WERI-Rb-1 (cell line): Measurements from ENCODE around the gene SNRNP35.
"Not testable (repeated sequence)": the region's sequence is repeated elsewhere in the genome, so short reads cannot be mapped to it uniquely, and the experiment has no call there.

ENCODE experiments used
- DNase-seq: peaks from one replicate; pipeline ENCODE4 v3.0.0-alpha.2; 2020
- H3K27ac ChIP-seq: fragments of 250-450 bp; sonication (Bioruptor Pico); 2 replicates; pipeline ENCODE4 v1.5.1; 2020; ENCODE audit warnings: mild to moderate bottlenecking, moderate library complexity
- H3K27me3 ChIP-seq: fragments of 250-450 bp; sonication (Bioruptor Pico); 2 replicates; pipeline ENCODE4 v1.5.1; 2021; ENCODE audit warnings: mild to moderate bottlenecking, low read depth, moderate library complexity; ENCODE audit not compliant: insufficient read depth, severe bottlenecking
- H3K36me3 ChIP-seq: fragments of 250-450 bp; sonication (Bioruptor Pico); 2 replicates; pipeline ENCODE4 v1.5.1; 2020; ENCODE audit warnings: mild to moderate bottlenecking, moderate library complexity
- H3K4me3 ChIP-seq: 2 replicates; pipeline ENCODE4 v1.5.1; 2011; ENCODE audit warnings: low read depth, mild to moderate bottlenecking, control low read depth, low read length
- H3K9me3 ChIP-seq: fragments of 250-450 bp; sonication (Bioruptor Pico); 2 replicates; pipeline ENCODE4 v1.5.1; 2021; ENCODE audit warnings: mild to moderate bottlenecking, moderate library complexity; ENCODE audit not compliant: severe bottlenecking
- TF ChIP-seq, protein P1 (sequence below): IDR thresholded peaks from 2 replicates; pipeline ENCODE4 v1.5.1; 2011; ENCODE audit warnings: low read depth, mild to moderate bottlenecking, control low read depth, inconsistent platforms, low read length

Gene SNRNP35

DNA sequence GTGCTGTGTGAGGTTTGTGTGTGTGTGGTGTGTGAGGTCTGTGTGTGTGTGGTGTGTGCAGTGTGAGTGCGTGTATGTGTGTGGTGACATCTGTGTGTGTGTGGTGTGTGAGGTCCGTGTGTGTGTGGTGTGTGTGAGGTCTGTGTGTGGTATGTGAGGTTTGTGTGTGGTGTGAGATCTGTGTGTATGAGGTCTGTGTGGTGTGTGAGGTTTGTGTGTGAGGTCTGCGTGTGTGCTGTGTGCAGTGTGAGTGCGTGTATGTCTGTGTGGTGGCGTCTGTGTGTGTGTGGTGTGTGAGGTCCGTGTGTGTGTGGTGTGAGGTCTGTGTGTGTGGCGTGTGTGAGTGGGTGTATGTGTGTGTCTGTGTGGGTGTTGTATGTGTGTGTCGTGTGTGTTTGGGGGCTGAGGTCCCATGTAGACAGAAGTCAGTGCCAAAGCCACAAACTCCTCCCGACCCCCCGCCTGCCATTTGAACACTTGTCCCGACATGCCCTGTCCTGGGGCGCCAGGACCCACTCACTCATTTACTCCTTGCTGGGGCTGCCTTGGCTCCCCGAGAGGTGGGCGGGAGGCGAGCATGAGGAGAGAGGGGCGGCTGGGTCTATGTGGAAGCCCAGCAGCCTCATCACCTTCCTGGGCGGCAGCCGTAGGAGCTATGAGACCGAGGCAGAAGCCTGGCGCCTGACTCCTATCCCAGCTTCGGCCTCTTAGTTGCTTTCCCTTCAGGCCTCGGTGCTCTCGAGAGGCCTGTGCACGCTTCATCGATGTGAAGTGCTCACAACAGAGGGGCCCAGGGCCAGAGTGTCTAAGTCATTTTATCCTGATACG is 55.1 kb downstream of the SNRNP35 start:
- no peak for DNase-seq
- peak overlapping the region; percentile 31 for H3K27ac ChIP-seq
- TF ChIP-seq, protein P1, sequence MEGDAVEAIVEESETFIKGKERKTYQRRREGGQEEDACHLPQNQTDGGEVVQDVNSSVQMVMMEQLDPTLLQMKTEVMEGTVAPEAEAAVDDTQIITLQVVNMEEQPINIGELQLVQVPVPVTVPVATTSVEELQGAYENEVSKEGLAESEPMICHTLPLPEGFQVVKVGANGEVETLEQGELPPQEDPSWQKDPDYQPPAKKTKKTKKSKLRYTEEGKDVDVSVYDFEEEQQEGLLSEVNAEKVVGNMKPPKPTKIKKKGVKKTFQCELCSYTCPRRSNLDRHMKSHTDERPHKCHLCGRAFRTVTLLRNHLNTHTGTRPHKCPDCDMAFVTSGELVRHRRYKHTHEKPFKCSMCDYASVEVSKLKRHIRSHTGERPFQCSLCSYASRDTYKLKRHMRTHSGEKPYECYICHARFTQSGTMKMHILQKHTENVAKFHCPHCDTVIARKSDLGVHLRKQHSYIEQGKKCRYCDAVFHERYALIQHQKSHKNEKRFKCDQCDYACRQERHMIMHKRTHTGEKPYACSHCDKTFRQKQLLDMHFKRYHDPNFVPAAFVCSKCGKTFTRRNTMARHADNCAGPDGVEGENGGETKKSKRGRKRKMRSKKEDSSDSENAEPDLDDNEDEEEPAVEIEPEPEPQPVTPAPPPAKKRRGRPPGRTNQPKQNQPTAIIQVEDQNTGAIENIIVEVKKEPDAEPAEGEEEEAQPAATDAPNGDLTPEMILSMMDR = no peak

DNA sequence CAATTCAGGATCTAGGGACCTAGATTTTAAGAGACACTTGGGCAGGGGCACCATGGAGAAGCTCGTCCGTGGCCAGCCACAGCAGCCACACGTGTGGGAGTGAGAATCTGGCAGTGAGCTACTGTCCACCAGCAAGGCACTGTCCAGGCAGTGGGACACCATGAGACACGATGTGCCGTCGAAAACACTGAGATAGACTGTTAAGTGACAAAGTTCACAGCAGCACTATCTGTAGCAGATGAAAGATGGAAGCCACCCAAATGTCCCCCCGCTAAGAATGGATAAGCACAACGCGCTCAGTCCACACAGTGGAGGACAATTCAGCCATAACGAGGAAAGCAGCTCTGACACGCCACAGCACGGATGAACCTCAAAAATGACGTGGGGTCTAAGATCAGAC is 55.9 kb downstream of the SNRNP35 start:
- Histone ChIP-seq H3K4me3 (no peak overlapping the region), H3K9me3 (no peaks in the 10 kb centered on the region), H3K27me3 (no peaks in the 10 kb centered on the region), H3K36me3 (no peaks in the 10 kb centered on the region; the same call in none of the 2 replicates), H3K27ac (peak overlapping the region; percentile 31; the same call in 1 of the 2 replicates)
- DNase-seq = no peak
- TF ChIP-seq, protein P1 = no peak

More for the DNA sequence above, 55.1 kb downstream of the SNRNP35 start:
- Histone ChIP-seq H3K36me3 (no peaks in the 10 kb centered on the region; the same call in none of the 2 replicates), H3K9me3 (no peaks in the 10 kb centered on the region), H3K4me3 (no peak overlapping the region), H3K27me3 (no peaks in the 10 kb centered on the region)

DNA sequence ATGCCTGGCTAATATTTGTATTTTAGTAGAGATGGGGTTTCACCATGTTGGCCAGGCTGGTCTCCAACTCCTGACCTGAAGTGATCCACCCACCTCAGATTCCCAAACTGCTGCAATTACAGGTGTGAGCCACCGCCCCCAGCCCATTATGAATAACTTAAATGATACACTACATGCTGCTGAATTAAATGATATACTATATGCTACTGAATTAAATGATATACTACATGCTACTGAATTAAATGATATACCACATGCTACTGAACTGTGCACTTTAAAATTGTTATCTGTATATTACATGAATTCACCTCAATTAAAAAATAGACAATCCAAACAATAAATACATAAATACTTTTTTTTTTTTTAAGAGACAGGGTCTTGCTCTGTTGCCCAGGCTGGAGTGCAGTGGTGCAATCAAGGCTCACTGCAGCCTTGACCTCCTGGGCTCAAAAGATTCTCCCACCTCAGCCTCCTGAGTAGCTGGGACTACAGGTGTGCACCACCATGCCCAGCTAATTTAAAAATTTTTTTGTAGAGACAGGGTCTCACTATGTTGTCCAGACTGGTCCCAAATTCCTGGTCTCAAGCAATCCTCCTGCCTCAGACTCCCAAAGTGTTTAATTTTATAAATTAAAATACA is 56.8 kb downstream of the SNRNP35 start:
- H3K9me3 ChIP-seq, H3K27me3 ChIP-seq, H3K36me3 ChIP-seq, H3K27ac ChIP-seq, DNase-seq, H3K4me3 ChIP-seq: not testable (repeated sequence)

DNA sequence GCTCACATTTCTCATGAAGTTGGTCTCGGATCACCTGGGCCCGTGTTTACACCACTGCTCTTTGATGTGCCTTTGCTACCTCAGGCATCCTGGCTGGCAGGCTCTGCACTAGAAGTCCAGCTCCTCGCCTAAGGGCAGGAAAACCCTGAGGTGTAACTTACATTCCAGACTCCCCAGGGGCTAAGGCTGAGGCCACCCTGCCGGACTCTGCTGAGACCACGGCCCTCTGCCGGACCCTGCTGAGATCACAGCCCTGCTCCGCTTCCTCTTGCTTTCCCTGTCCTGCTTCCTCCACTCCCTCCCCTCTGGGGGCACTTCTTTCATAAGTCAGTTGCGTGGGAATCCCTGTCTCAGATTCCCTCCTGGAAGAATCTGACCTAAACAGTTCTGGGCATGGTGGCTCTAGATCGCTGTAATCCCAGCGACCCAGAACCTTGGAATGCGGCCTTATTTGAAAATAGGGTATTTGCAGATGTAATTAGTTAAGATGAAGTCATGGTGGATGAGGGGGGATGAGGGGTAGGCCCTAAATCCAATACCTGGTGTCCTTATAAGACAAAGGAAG is 58.4 kb downstream of the SNRNP35 start:
- no peaks in the 10 kb centered on the region for H3K27me3 ChIP-seq
- no peaks in the 10 kb centered on the region for H3K9me3 ChIP-seq
- H3K4me3 ChIP-seq = no peak overlapping the region
- TF ChIP-seq, protein P1 = no peak
- H3K36me3 ChIP-seq = peaks cover 17% of the 10 kb centered on the region
- H3K27ac ChIP-seq = no peak overlapping the region
- no peak for DNase-seq
